Mammary epithelial cell (primary cell): ENCODE measurements around the gene RRAD.

Source experiments
- CTCF ChIP-seq, 2 donors: IDR thresholded peaks in 1 of 2; conservative IDR thresholded peaks in 1 of 2; 2 replicates each; pipeline ENCODE4 v1.5.1; 2011 to 2012; ENCODE audit warnings: inconsistent platforms in 2 of 2, low read length in 2 of 2, mild to moderate bottlenecking in 2 of 2, control low read depth in 1 of 2, low read depth in 1 of 2; ENCODE audit not compliant: insufficient read depth in 1 of 2; ENCODE audit errors: extremely low read depth in 1 of 2
- EZH2 ChIP-seq: IDR thresholded peaks from 2 replicates; pipeline ENCODE4 v1.6.1; 2012; ENCODE audit warnings: low read length, inconsistent platforms, borderline replicate concordance

DNA sequence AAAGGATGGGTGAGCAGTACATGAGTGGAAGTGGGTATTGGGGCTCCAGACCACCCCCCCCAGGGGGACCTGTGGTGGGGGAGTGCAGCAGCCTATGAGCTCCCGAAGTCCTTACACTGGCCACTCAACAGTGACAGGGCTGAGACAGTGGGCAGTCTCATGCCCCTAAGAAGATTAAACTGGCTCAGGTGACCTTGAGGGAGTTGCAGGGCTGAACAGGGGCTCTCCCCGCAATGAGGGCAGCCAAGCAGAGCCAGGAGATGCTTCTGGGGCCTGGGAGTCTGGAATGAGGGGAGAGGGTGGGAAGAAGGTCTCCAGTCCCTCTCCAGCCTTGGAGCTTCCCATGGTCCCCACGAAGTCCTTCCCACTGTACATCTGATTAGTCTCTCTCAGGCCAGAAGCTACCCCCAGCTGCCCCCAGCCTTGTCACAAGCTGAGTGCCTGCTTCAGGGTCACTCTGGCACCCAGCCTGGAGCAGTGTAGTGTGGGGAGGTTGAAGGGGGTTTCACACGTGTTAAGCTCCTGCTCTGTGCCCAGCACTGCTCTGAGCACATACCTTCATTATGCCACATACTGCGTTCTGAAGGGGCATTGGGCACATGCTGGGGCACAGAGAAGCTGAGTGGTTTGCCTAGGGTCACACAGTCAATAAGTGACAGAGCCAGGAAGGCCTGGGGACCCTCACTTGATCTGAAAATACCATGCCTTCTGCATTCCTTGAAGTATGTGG, 5.6 kb downstream of the RRAD start:
- TF ChIP-seq CTCF (conservative IDR thresholded peaks at IDR 0.05 in 1 of 2, IDR thresholded peaks at IDR 0.05 in 1 of 2; ENCODE audit: extremely low read depth in 1 of 2, insufficient read depth in 1 of 2, low read depth in 1 of 2, low read length in 2 of 2): no peak
- no peak for TF ChIP-seq EZH2
